Measurements from ENCODE around the gene STARD8. TPM values are rescaled to one million over a fixed set of nuclear protein-coding genes. Genes with fewer than 3 reads are reported as not detected.

Gene STARD8
- total and polyA plus RNA-seq, 4 donors, result 1.8 to 10.7 (median 8.3) TPM

DNA sequence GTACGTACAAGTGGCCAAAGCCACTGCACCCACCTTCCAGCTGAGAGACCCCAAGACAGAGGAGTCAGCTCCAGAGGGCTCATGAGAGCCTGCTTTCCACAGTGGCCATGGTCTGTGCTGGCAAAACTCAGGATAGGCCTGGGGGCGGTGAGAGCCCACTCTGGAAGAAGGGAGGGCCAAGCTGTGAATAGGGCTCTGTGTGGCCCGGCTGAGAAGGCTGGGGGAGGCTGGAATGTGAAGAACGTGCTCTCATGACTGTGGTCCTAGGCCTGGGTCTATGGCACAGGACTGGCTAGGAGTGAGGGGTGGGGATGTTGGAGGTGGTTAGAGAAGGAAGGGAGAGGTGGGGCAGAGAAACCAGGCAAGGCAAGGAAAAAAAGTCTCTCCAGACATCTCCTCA, 13.3 kb downstream of the STARD8 start (continued):
- TF ChIP-seq, protein P1, sequence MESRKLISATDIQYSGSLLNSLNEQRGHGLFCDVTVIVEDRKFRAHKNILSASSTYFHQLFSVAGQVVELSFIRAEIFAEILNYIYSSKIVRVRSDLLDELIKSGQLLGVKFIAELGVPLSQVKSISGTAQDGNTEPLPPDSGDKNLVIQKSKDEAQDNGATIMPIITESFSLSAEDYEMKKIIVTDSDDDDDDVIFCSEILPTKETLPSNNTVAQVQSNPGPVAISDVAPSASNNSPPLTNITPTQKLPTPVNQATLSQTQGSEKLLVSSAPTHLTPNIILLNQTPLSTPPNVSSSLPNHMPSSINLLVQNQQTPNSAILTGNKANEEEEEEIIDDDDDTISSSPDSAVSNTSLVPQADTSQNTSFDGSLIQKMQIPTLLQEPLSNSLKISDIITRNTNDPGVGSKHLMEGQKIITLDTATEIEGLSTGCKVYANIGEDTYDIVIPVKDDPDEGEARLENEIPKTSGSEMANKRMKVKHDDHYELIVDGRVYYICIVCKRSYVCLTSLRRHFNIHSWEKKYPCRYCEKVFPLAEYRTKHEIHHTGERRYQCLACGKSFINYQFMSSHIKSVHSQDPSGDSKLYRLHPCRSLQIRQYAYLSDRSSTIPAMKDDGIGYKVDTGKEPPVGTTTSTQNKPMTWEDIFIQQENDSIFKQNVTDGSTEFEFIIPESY (IDR thresholded peaks at IDR 0.05), result no peak

DNA sequence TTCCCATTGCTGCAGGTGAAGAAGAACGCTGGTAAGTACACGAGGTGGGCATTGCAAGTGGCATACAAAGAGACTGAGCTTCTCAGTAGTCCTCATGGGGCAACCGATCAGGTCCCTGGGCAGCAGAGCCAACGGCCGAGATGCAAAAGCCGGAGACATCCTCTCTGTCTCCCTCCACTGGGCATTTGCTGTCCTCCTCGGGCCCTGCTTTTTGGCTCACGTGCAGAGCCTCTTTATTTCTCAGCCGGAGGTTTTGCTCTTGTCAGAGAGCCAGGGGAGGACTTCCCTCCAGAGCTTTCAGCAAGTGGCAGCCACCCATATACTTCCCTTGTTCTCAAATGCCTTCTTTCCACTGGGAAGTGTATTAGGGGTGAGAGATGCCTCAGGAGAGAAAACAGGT, 18.0 kb downstream of the STARD8 start:
- no peak for DNase-seq (ENCODE audit: low spot score)
- 60% methylated on average over 9 of the region's 9 CpGs for WGBS
- TF ChIP-seq YY1 (IDR thresholded peaks at IDR 0.05), result no peak
- peak; percentile 32 to 69 for TF ChIP-seq RAD21 (IDR thresholded peaks at IDR 0.05)
- TF ChIP-seq GABPA (IDR thresholded peaks at IDR 0.05 in 1 of 2, conservative IDR thresholded peaks at IDR 0.05 in 1 of 2), result no peak
- TF ChIP-seq RXRA (IDR thresholded peaks at IDR 0.05), result no peak
- no peak for TF ChIP-seq SP1 (IDR thresholded peaks at IDR 0.05)
- Histone ChIP-seq H3K9me3 (ENCODE audit: control insufficient read depth in 4 of 4, low read length in 3 of 4) (no peaks in the 10 kb centered on the region), H3K4me3 (ENCODE audit: low read depth in 1 of 3, low read length in 3 of 3) (no peak overlapping the region), H3K9ac (ENCODE audit: low read depth in 1 of 2, low read length in 2 of 2) (no peak overlapping the region), H3K4me1 (ENCODE audit: control insufficient read depth in 4 of 4, insufficient read depth in 4 of 4, low read length in 3 of 4) (no peaks in the 10 kb centered on the region), H3K36me3 (ENCODE audit: control insufficient read depth in 4 of 4, insufficient read depth in 3 of 4, low read depth in 1 of 4, low read length in 3 of 4) (no peaks in the 10 kb centered on the region), H3K27me3 (ENCODE audit: control insufficient read depth in 4 of 4, insufficient read depth in 4 of 4, low read length in 3 of 4) (no peaks in the 10 kb centered on the region), H3K27ac (ENCODE audit: low read depth in 1 of 2, low read length in 2 of 2) (no peak overlapping the region)

GRCh38 chrX:68666580-68666979, 19.1 kb downstream of the STARD8 start:
- Histone ChIP-seq H3K27ac (ENCODE audit: low read depth in 1 of 2, low read length in 2 of 2) (no peak overlapping the region), H3K4me3 (ENCODE audit: low read depth in 1 of 3, low read length in 3 of 3) (no peak overlapping the region), H3K36me3 (ENCODE audit: control insufficient read depth in 4 of 4, insufficient read depth in 3 of 4, low read depth in 1 of 4, low read length in 3 of 4) (no peaks in the 10 kb centered on the region), H3K9ac (ENCODE audit: low read depth in 1 of 2, low read length in 2 of 2) (no peak overlapping the region), H3K4me1 (ENCODE audit: control insufficient read depth in 4 of 4, insufficient read depth in 4 of 4, low read length in 3 of 4) (peaks cover 0 to 2% (median 0%) of the 10 kb centered on the region in 4 donors), H3K9me3 (ENCODE audit: control insufficient read depth in 4 of 4, low read length in 3 of 4) (no peaks in the 10 kb centered on the region), H3K27me3 (ENCODE audit: control insufficient read depth in 4 of 4, insufficient read depth in 4 of 4, low read length in 3 of 4) (no peaks in the 10 kb centered on the region)
- TF ChIP-seq YY1 (IDR thresholded peaks at IDR 0.05) (no peak), SP1 (IDR thresholded peaks at IDR 0.05) (no peak), HNF4A (conservative IDR thresholded peaks at IDR 0.05) (no peak), RXRA (IDR thresholded peaks at IDR 0.05) (no peak), HNF4G (IDR thresholded peaks at IDR 0.05) (no peak), EGR1 (IDR thresholded peaks at IDR 0.05; ENCODE audit: low read depth in 2 of 2) (no peak), FOXA1 (IDR thresholded peaks at IDR 0.05) (no peak), GABPA (IDR thresholded peaks at IDR 0.05 in 1 of 2, conservative IDR thresholded peaks at IDR 0.05 in 1 of 2) (no peak), NR2F2 (IDR thresholded peaks at IDR 0.05) (no peak), RAD21 (IDR thresholded peaks at IDR 0.05) (no peak), JUND (IDR thresholded peaks at IDR 0.05) (no peak)
- TF ChIP-seq, protein P2, sequence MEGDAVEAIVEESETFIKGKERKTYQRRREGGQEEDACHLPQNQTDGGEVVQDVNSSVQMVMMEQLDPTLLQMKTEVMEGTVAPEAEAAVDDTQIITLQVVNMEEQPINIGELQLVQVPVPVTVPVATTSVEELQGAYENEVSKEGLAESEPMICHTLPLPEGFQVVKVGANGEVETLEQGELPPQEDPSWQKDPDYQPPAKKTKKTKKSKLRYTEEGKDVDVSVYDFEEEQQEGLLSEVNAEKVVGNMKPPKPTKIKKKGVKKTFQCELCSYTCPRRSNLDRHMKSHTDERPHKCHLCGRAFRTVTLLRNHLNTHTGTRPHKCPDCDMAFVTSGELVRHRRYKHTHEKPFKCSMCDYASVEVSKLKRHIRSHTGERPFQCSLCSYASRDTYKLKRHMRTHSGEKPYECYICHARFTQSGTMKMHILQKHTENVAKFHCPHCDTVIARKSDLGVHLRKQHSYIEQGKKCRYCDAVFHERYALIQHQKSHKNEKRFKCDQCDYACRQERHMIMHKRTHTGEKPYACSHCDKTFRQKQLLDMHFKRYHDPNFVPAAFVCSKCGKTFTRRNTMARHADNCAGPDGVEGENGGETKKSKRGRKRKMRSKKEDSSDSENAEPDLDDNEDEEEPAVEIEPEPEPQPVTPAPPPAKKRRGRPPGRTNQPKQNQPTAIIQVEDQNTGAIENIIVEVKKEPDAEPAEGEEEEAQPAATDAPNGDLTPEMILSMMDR (IDR thresholded peaks at IDR 0.05; ENCODE audit: low read depth, low read length, missing input control), result no peak
- TF ChIP-seq, protein P3, sequence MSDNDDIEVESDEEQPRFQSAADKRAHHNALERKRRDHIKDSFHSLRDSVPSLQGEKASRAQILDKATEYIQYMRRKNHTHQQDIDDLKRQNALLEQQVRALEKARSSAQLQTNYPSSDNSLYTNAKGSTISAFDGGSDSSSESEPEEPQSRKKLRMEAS (IDR thresholded peaks at IDR 0.05), result no peak
- TF ChIP-seq, protein P4, sequence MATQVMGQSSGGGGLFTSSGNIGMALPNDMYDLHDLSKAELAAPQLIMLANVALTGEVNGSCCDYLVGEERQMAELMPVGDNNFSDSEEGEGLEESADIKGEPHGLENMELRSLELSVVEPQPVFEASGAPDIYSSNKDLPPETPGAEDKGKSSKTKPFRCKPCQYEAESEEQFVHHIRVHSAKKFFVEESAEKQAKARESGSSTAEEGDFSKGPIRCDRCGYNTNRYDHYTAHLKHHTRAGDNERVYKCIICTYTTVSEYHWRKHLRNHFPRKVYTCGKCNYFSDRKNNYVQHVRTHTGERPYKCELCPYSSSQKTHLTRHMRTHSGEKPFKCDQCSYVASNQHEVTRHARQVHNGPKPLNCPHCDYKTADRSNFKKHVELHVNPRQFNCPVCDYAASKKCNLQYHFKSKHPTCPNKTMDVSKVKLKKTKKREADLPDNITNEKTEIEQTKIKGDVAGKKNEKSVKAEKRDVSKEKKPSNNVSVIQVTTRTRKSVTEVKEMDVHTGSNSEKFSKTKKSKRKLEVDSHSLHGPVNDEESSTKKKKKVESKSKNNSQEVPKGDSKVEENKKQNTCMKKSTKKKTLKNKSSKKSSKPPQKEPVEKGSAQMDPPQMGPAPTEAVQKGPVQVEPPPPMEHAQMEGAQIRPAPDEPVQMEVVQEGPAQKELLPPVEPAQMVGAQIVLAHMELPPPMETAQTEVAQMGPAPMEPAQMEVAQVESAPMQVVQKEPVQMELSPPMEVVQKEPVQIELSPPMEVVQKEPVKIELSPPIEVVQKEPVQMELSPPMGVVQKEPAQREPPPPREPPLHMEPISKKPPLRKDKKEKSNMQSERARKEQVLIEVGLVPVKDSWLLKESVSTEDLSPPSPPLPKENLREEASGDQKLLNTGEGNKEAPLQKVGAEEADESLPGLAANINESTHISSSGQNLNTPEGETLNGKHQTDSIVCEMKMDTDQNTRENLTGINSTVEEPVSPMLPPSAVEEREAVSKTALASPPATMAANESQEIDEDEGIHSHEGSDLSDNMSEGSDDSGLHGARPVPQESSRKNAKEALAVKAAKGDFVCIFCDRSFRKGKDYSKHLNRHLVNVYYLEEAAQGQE (IDR thresholded peaks at IDR 0.05), result no peak
- WGBS, result 90% methylated on average over 5 of the region's 5 CpGs
- DNase-seq (ENCODE audit: low spot score), result no peak

Data from liver (tissue), 9 donors.